Right lobe of liver (tissue), 6 donors: ENCODE data around the gene ASB16. TPM values are rescaled to one million over a fixed set of nuclear protein-coding genes. Genes with fewer than 3 reads are reported as not detected.
"Not testable (repeated sequence)": the region's sequence is repeated elsewhere in the genome, so short reads cannot be mapped to it uniquely, and the experiment has no call there.

Experiments used
- ATAC-seq, 4 donors: fragments of 200-7000 bp; cut with Tn5 transposase; one replicate each; pipeline ENCODE4 v1.9.1; 2020; ENCODE audit warnings: mild to moderate bottlenecking in 4 of 4, moderate library complexity in 4 of 4
- DNase-seq, 3 donors: peaks; one replicate each; pipeline ENCODE4 v3.0.0-alpha.2; 2020
- H3K27ac ChIP-seq, 3 donors: fragments of 200-600 bp; one replicate each; pipeline ENCODE4 v1.8.0; 2022
- H3K27me3 ChIP-seq, 2 donors: fragments of 200-600 bp; one replicate each; pipeline ENCODE4 v1.8.0; 2022
- H3K36me3 ChIP-seq, 4 donors: fragments of 200-600 bp; sonication (generic) in 1 of 4; one replicate each; pipeline versions ENCODE4 v1.5.1 to v1.8.0; 2017 to 2022; ENCODE audit warnings: control low read depth in 1 of 4
- H3K4me1 ChIP-seq, 4 donors: fragments of 200-600 bp; sonication (generic) in 1 of 4; one replicate each; pipeline versions ENCODE4 v1.5.1 to v1.8.0; 2017 to 2022; ENCODE audit warnings: control low read depth in 1 of 4
- H3K4me3 ChIP-seq, 3 donors: fragments of 200-600 bp; one replicate each; pipeline ENCODE4 v1.8.0; 2022
- H3K9me3 ChIP-seq, 4 donors: fragments of 200-600 bp; sonication (generic) in 1 of 4; one replicate each; pipeline versions ENCODE4 v1.5.1 to v1.8.0; 2017 to 2022; ENCODE audit warnings: control low read depth in 1 of 4
- POLR2A ChIP-seq: fragments of 450-650 bp; IDR thresholded peaks from one replicate; pipeline ENCODE4 v1.6.1; 2017; ENCODE audit warnings: antibody characterized with exemption, mild to moderate bottlenecking
- WGBS: methylation state at CpG from one replicate; pipeline ENCODE4 v1.1.6; 2018; ENCODE audit warnings: low coverage, low lambda C conversion rate; ENCODE audit not compliant: insufficient coverage; ENCODE audit errors: missing lambda C conversion rate; 5-methylcytosine and 5-hydroxymethylcytosine counted together
- intact Hi-C, 2 donors: fragments of 100-400 bp; cut with DNase I; formaldehyde crosslinking; loops; one replicate each; pipeline versions ENCODE4 v1.11.2 to v1.14.1; 2022
- total RNA-seq, 6 experiments: library from RNA; depleted of rRNA in 2 of 6; stranded (reverse); fragments of >200 nt in 2 of 6; fragmentation: NEBNext Ultra II Directional in 3 of 6; extraction: Animal tissue kit (Norgen Biotek cat#: 25700) in 3 of 6; gene quantifications; one replicate each; pipeline versions ENCODE4 v1.1.0 to v1.2.4, GENCODE V29; 2016 to 2023
- TF ChIP-seq, protein P1 (sequence below), 4 donors: fragments of 200-600 bp in 3 of 4; fragments of 450-650 bp in 1 of 4; IDR thresholded peaks; one replicate each; pipeline versions ENCODE4 v1.5.1 to v1.8.0; 2016 to 2022; ENCODE audit warnings: antibody characterized with exemption in 4 of 4, mild to moderate bottlenecking in 2 of 4
- donor health status: DM: no; HTN: yes; CAD: no.
- donor health status: DM: no; HTN: no; CAD: no.
- donor health status: DM: no; HTN: no; CAD: no.
- donor health status: DM: no; HTN: yes; CAD: no.
- donor health status: DM: no; HTN: yes; CAD: no.

Gene ASB16
- total RNA-seq, 6 experiments from 2014 or later: 1.5 TPM; not detected in 5

DNA sequence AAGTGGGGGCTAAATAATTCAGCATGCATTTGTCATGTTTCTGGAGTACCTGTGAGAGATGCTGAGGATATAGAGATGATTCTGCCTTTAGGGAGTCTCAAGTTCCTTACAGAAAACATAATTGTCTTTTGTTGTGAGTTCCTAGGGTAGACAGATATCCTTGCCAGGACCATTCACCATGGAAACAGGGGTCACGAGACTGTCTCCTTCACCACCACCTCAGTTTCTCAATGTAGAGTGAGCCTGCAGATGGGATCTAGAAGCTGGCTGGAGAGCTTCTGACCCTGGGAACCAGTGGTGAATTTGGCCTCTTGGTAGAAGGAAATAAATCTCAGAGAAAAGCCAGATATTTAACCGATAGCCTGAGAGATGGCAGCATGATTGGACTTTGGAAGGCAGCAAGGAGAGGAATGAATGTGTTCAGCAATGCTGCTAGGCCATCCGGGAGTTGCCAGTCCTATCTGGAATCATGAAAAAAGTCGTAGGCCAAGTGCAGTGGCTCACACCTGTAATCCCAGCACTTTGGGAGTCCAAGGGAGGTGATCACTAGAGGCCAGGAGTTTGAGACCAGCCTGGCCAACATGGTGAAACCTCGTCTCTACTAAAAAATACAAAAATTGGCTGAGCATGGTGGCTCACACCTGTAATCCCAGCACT lies 39.7 kb upstream of the ASB16 start:
- intact Hi-C loops: loop anchor here in 1 of 2 donors (10.0 kb wide), 1 partner anchor 64 kb away; the partner anchor contains the start of gene ATXN7L3
- H3K36me3 ChIP-seq: no peaks in the 10 kb centered on the region
- H3K27me3 ChIP-seq: no peaks in the 10 kb centered on the region
- TF ChIP-seq POLR2A: no peak
- TF ChIP-seq, protein P1, sequence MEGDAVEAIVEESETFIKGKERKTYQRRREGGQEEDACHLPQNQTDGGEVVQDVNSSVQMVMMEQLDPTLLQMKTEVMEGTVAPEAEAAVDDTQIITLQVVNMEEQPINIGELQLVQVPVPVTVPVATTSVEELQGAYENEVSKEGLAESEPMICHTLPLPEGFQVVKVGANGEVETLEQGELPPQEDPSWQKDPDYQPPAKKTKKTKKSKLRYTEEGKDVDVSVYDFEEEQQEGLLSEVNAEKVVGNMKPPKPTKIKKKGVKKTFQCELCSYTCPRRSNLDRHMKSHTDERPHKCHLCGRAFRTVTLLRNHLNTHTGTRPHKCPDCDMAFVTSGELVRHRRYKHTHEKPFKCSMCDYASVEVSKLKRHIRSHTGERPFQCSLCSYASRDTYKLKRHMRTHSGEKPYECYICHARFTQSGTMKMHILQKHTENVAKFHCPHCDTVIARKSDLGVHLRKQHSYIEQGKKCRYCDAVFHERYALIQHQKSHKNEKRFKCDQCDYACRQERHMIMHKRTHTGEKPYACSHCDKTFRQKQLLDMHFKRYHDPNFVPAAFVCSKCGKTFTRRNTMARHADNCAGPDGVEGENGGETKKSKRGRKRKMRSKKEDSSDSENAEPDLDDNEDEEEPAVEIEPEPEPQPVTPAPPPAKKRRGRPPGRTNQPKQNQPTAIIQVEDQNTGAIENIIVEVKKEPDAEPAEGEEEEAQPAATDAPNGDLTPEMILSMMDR (IDR thresholded peaks at IDR 0.05): no peak
- ATAC-seq: no peak
- H3K4me3 ChIP-seq: no peak overlapping the region
- 74% methylated on average over 5 of the region's 5 CpGs for WGBS
- DNase-seq: no peak
- H3K4me1 ChIP-seq: no peaks in the 10 kb centered on the region
- H3K27ac ChIP-seq: no peak overlapping the region
- no peaks in the 10 kb centered on the region for H3K9me3 ChIP-seq

DNA sequence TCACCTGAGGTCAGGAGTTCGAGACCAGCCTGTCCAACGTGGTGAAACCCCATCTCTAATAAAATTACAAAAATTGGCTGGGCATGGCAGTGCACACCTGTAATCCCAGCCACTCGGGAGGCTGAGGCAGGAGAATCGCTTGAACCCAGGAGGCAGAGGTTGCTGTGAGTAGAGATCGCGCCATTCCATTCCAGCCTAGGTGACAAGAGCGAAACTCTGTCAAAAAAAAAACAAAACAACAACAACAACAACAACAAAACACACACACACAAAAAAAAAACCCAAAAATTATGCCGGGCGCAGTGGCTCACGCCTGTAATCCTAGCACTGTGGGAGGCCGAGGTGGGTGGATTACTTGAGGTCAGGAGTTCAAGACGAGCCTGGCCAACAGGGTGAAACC lies 39.1 kb upstream of the ASB16 start:
- not testable (repeated sequence) for H3K4me1 ChIP-seq, ATAC-seq, H3K27me3 ChIP-seq, H3K36me3 ChIP-seq, DNase-seq, H3K27ac ChIP-seq, H3K9me3 ChIP-seq, H3K4me3 ChIP-seq
- 72% methylated on average over 3 of the region's 12 CpGs for WGBS
- intact Hi-C loops: loop anchor here in 1 of 2 donors (10.0 kb wide), 1 partner anchor 63 kb away; the partner anchor contains the start of gene ATXN7L3

DNA sequence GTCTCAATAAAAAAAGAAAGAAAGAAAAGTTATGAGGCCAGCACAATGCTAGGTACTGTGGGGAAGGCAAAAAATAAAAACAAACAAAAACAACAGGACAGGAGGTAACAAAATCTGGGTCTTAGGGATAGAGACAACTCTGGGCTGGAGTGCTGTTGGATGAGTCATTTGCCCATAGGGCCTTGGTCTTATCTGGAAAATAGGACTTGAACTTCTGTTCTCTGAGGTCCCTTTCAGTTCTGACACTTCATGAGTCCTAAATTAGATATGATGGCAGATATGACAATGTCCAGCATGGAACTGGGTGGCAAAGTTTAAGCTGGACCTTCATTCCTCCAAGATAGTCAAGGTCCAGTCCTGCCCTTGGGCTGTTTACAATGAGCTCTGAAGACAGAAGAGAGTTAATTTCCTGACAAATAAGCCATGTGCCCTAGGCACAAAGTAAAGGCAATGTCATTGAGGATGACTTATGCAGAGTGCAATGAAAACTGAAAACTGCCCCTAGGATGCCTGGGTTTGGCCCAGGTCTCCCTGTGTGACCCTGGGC lies 38.2 kb upstream of the ASB16 start:
- Histone ChIP-seq H3K27ac (no peak overlapping the region), H3K9me3 (no peaks in the 10 kb centered on the region), H3K4me3 (no peak overlapping the region), H3K27me3 (no peaks in the 10 kb centered on the region), H3K4me1 (no peaks in the 10 kb centered on the region), H3K36me3 (no peaks in the 10 kb centered on the region)
- ATAC-seq (peak in 1 of 4 donors; percentile 48), DNase-seq (no peak)
- intact Hi-C loops: loop anchor here in 1 of 2 donors (10.0 kb wide), 1 partner anchor 62 kb away; the partner anchor contains the start of gene ATXN7L3
- TF ChIP-seq, protein P1 (IDR thresholded peaks at IDR 0.05): no peak
- no peak for TF ChIP-seq POLR2A

DNA sequence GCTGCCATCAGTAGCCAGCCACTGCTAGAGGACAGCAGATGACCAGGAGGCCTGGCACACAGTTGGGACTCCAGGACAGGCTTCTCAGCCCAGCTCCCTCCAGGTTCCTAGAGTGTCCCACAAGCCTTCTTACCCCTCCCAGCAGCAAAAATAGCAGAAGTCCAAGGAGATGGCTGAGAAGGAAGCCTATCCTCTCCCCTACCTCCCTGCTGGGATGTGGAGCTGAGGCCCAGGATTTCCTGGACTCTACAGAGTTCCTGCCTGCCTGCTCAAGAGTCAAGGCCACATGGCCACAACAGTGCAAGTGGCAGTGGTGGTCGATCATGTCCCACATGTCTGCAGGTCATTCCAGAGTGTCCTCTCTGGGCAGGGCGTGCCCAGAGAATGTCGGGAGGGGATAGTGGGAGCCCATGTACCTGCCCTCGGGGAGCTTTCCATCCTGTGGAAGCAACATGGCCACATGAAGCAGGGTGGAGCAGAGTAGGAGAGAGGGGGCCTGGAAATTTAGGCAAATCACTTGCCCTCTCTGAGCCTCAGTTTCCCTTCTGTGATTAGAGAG lies 36.5 kb upstream of the ASB16 start:
- Histone ChIP-seq H3K9me3 (no peaks in the 10 kb centered on the region), H3K36me3 (no peaks in the 10 kb centered on the region), H3K27ac (no peak overlapping the region), H3K4me3 (no peak overlapping the region), H3K4me1 (no peaks in the 10 kb centered on the region), H3K27me3 (no peaks in the 10 kb centered on the region)
- intact Hi-C loops: loop anchor here in 1 of 2 donors (10.0 kb wide), 1 partner anchor 61 kb away; the partner anchor contains the start of gene ATXN7L3
- TF ChIP-seq POLR2A: no peak
- TF ChIP-seq, protein P1 (IDR thresholded peaks at IDR 0.05): no peak
- WGBS: no CpG with 5 or more reads among the region's 4 CpGs
- no peak for ATAC-seq
- no peak for DNase-seq
